DMS 273 (cell line): ENCODE data around the gene STX1B.
"Not testable (repeated sequence)": the region's sequence is repeated elsewhere in the genome, so short reads cannot be mapped to it uniquely, and the experiment has no call there.

ENCODE experiments used
- DNase-seq: peaks from one replicate; lab custom pipeline; 2025; ENCODE audit not compliant: unreplicated experiment; lab: John Stamatoyannopoulos, UW

Gene STX1B

DNA sequence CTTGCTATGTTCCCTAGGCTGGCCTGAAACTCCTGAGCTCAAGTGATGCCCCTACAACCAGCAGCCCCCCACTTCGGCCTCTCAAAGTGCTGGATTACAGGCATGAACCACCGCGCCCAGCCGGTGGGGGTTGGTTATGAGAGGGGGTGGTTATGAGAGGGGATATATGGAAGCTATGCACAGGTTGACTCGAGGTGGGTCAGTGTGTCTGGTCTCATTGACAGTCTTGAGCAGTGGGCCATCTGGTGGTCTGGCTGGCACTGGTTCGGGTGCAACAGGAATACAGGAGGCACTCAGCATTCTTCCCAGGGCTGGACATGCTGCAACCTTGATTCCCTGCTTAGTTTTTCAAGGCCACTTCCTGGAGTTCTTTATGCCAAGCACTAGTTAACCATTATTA lies 5.6 kb upstream of the STX1B start:
- DNase-seq: peak; percentile 40

DNA sequence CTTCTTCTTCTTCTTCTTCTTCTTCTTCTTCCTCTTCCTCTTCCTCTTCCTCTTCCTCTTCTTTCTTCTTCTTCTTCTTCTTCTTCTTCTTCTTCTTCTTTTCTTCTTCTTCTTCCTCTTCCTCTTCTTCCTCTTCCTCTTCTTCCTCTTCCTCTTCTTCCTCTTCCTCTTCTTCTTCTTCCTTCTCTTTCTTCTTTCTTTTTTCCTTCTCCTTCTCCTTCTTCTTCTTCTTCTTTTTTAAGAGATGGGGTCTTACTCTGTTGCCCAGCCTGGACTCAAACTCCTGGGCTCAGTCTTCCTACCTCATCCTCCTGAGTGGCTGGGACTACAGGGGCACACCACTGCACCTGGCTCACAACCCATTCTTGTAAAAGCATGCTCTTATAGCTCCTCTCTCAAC lies 2.9 kb upstream of the STX1B start:
- not testable (repeated sequence) for DNase-seq

GRCh38 chr16:31011815-31012214 lies 1.4 kb upstream of the STX1B start:
- DNase-seq: not testable (repeated sequence)

DNA sequence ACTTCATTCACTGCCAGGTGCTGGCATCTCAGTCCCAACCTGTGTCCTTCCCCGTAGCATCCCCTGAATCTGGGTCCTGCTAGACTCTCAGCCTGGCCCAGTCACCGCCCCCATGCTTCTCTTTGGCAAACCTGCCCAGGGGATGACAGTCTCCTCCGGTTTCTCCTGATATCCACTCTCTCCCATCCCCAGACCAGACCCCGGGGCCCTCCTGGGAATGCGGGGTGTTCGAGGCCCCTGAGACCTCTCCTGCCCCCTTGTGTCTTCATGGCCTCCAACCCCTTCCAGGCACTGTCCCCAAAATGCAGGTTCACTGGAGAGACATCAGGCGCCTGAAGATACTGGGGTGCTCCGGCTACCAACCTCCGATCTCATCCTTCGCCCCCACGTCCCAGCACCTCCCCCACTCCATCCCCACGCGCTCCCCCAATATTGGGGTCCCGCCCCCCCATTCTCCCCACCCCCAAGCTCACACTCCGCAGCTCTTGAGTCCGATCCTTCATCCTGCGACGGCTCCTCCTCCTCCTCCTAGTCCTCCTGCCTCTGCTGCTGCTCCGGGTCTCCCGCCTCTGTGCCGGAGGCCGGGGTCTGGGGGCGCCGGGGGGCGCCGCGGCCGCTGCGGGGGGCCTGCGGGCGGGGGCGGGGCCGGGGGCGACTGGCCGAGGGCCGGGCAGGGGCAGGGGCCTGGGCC lies 399 bp downstream of the STX1B start:
- no peak for DNase-seq

DNA sequence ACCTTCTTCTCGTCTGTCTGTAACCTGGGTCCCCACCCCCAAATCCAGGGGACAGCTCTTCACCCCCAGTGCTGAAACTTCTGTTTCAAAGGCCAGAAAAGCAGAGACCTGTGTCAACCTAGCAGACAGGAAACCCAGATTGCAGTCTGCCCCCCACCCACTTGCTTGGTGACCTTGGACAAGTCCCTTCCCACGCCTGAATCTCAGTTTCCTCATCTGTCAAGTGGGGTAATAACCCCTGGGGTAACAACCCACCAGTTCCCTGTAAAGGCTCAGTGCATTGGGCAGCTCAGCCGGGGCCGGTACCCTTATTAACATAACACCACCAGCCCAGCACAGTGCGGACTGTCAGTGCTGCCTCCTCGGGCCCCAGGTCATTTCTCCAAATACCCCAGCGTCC lies 1.3 kb downstream of the STX1B start:
- DNase-seq: no peak

DNA sequence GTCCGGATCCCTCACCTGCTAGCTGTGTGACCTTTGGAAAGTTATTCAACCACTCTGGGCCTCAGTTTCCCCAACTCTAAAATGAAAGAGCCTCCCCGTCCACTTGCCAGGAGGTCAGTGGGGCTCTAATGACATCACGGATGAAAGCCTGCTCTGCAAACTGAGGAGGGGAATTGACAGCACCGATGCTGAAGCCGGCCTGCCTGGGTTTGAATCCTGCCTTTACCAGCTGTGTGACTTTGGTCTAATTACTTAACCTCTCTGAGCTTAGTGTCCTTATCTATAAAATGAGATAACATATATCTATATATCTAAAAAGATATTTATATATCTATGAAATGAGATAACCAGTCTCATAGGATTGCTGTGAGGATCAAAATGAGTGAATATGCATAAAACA lies 1.9 kb downstream of the STX1B start:
- no peak for DNase-seq

- DNase-seq: no peak
These were observed 2.3 kb downstream of the STX1B start for GRCh38 chr16:31008149-31008548.

- DNase-seq: no peak
These were observed 2.8 kb downstream of the STX1B start for GRCh38 chr16:31007684-31008083.

DNA sequence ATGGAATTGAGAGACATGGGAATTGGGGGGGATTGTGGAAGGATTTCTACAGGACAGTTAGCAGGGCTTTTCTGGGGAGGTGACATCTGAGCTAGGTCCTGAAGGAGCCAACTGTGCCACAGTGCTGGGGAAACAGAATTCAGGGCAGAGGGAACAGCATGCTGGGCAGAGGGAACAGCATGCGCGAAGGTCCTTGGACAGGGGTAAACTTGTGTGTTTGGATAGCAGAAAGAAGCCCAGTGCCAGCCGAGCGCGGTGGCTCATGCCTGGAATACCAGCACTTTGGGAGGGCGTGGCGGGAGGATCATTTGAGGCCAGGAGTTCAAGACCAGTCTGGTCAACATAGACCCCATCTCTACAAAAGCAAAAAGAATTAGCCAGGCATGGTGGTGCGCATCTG lies 3.8 kb downstream of the STX1B start:
- DNase-seq: no peak

- peak; percentile 77 for DNase-seq
These were observed 4.4 kb downstream of the STX1B start for GRCh38 chr16:31006086-31006385.

DNA sequence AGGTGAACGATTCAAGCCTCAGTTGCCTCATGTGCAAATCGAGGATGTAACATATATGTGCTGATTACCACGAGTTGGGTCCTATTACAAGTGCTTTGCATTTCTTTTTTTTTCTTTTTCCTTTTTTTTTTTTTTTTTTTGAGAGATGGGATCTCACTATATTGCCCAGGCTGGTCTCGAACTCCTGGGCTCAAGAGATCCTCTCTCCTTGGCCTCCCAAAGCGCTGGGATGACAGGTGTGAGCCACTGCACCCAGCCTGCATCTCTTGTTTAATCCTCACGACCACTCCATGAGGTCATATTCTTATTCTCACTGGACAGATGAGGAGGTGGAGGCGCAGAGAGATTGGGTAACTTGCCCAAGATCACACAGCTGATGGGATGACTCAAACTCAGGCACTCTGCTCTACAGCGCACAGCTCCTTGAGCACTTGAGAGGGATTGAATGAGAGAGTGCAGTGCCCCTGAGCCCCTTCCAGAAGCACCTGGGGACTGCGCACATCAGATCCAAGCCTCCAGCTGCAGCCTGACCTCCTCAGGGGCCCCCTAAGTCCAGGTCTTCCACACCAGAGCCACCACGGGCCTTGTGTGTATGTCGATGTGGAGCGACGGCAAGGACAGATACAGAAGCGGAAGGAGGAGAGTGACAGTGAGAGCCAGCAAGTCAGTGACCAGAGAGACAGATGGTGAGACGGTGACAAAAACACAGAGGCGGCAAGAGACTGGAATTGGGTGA lies 4.9 kb downstream of the STX1B start:
- no peak for DNase-seq

- no peak for DNase-seq
These were observed 5.8 kb downstream of the STX1B start for GRCh38 chr16:31004658-31005057.

DNA sequence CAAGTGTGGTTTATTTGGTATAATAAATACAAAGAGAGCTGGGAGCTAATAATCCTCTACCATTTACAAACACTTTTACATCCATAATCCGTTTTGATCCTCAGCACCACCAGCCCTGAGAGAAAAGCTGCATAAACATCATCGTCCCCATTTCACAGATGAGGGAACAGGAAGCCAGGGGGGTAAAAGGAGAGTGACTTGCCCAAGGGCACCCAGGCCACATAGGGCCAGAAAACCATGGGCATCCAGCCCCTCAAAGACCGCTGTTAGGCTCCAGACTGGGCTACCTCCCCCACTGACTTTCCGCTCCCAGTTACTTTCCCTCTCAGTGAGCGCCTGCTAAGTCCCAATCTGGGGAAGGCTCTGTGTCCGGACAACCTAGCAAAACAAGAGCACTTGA lies 6.7 kb downstream of the STX1B start:
- no peak for DNase-seq

GRCh38 chr16:31002862-31003341 lies 7.5 kb downstream of the STX1B start:
- DNase-seq: peak; percentile 53

DNA sequence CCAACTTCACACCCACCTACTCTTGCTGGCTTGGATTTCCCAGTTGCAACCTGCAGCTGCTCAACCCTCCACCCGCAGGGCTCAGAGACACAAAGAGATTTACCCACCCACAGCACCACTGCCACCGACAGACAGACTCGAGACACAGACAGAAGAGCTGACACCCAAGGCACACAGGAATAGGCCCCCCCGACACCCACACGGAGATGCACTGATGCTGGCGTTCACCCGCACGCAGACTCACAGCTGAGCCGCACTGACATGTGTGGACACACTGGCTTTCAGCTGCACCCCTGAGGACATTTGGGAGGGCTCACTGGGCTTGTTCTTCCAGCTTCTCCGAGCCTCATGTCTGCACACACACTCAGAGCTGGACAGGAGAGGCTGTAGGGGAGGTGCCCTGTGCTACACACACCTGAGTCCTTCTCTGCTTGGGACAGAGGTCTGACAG lies 8.2 kb downstream of the STX1B start:
- DNase-seq: no peak

GRCh38 chr16:31001507-31002249 lies 8.8 kb downstream of the STX1B start:
- DNase-seq: no peak

DNA sequence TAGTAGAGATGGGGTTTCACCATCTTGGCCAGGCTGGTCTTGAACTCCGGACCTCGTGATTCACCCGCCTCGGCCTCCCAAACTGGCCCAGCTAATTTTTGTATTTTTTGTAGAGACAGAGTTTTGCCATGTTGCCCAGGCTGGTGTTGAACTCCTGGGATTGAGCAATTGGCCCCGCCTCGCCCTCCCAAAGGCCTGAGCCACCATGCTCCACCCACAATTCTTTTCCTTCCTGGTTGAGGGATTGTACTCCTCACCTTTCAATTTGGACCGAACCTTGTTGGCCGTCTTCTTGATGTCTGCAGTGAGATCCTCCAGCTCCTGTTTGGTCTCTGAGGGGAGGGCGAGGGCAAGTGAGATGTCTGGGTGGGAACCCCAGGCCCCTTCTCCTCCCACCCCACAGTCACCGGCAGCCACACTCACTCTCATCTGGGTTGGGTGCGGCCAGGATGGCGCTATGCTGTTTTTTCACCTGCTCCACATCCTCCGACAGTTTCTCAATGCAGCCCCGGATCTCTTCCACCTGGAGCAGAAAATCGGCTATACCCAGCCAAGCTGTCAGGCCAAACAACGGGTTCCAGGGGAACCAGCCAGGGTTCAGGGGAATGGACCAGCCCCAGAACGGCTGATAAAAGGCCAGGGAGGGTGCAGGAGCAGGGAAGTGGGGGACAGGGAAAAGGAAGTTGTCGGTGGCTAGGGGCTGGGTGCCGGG lies 9.6 kb downstream of the STX1B start:
- DNase-seq: no peak

GRCh38 chr16:30998852-30999761 lies 11.3 kb downstream of the STX1B start:
- DNase-seq: peak; percentile 74

DNA sequence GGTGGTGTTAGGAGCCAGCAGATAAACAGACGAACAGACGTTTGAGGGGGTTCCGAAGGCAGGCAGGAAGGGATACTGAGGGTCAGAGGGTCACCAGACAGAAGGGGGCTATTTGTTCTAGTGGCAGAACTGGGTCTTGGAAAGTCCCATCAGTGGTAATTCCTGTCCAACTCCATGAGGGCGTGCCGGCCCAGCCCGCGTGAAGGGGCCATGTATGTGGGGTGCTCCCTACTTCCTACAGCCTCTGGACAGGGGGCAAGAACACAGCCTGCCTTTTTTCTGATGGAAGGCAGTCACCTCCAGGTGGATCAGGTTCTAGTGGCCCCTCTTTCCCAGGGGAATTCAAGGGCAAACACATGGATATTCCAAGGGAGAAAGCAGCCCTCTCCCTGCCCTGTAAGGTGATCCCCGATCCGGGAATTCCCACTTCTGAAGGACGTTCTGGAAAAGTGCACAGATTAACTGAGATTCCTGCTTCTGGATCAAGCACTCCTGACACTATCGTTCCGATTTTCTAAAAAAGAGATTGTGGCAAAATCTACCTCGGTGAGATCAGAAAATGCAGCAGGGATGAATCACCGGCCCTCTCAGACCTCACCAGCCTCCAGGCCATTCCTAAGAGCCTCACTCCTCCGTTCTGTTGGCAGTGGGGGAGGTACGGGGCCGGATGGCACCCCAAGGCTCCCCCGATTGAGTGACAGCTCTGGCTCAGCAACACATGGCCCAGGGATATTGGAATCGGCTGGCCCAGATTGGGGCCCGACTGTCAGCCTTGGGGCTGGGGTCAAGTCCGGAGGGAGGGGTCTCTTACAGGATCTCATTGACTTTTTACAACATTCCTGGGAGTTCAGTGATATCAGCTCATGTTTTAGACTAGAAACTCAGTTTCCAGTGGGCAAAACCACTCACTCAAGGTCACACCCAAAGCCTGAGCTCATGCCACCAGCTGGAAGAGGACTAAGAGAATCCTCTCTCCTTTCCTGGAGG lies 12.4 kb downstream of the STX1B start:
- no peak for DNase-seq
